ENCODE measurements around the gene CFAP57. TPM values are rescaled to one million over a fixed set of nuclear protein-coding genes. Genes with fewer than 3 reads are reported as not detected.

CFAP57 gene
- total RNA-seq, 1 donor from 2014 or later = not detected

GRCh38 chr1:43294761-43295160, 122.6 kb downstream of the CFAP57 start:
- no peak for TF ChIP-seq CTCF (IDR thresholded peaks at IDR 0.05; ENCODE audit: insufficient read depth, low read length, severe bottlenecking)
- no peak for FAIRE-seq
- Histone ChIP-seq H3K36me3 (ENCODE audit: control insufficient read depth, insufficient read depth, low read length) (no peaks in the 10 kb centered on the region), H3K4me3 (ENCODE audit: low read depth, low read length) (no peak overlapping the region), H3K27me3 (ENCODE audit: control insufficient read depth, insufficient read depth, low read length) (no peaks in the 10 kb centered on the region)
- no peak for DNase-seq (ENCODE audit: low read depth)

GRCh38 chr1:43296207-43296606, 124.1 kb downstream of the CFAP57 start:
- DNase-seq (ENCODE audit: low read depth) (no peak), FAIRE-seq (no peak)
- H3K4me3 ChIP-seq (ENCODE audit: low read depth, low read length) = no peak overlapping the region
- H3K36me3 ChIP-seq (ENCODE audit: control insufficient read depth, insufficient read depth, low read length) = no peaks in the 10 kb centered on the region
- no peak for TF ChIP-seq CTCF (IDR thresholded peaks at IDR 0.05; ENCODE audit: insufficient read depth, low read length, severe bottlenecking)
- H3K27me3 ChIP-seq (ENCODE audit: control insufficient read depth, insufficient read depth, low read length) = no peaks in the 10 kb centered on the region

GRCh38 chr1:43298055-43298454, 125.9 kb downstream of the CFAP57 start:
- DNase-seq (ENCODE audit: low read depth) (no peak), FAIRE-seq (no peak)
- H3K4me3 ChIP-seq (ENCODE audit: low read depth, low read length) = no peak overlapping the region
- no peaks in the 10 kb centered on the region for H3K27me3 ChIP-seq (ENCODE audit: control insufficient read depth, insufficient read depth, low read length)
- TF ChIP-seq CTCF (IDR thresholded peaks at IDR 0.05; ENCODE audit: insufficient read depth, low read length, severe bottlenecking) = no peak
- no peaks in the 10 kb centered on the region for H3K36me3 ChIP-seq (ENCODE audit: control insufficient read depth, insufficient read depth, low read length)

- no peaks in the 10 kb centered on the region for H3K27me3 ChIP-seq (ENCODE audit: control insufficient read depth, insufficient read depth, low read length)
- DNase-seq (ENCODE audit: low read depth) (no peak), FAIRE-seq (no peak)
- H3K4me3 ChIP-seq (ENCODE audit: low read depth, low read length) = no peak overlapping the region
- no peaks in the 10 kb centered on the region for H3K36me3 ChIP-seq (ENCODE audit: control insufficient read depth, insufficient read depth, low read length)
- TF ChIP-seq CTCF (IDR thresholded peaks at IDR 0.05; ENCODE audit: insufficient read depth, low read length, severe bottlenecking) = no peak
These were observed 127.0 kb downstream of the CFAP57 start for GRCh38 chr1:43299101-43299500.

GRCh38 chr1:43300378-43301094, 128.4 kb downstream of the CFAP57 start, which contains the start of gene TIE1:
TSS of gene TIE1 (plus strand) at chr1:43300982. CDS start at chr1:43301072, 90 bp downstream.
- no peak for DNase-seq (ENCODE audit: low read depth)
- H3K4me3 ChIP-seq (ENCODE audit: low read depth, low read length) = no peak within 1 kb of the TSS
- H3K36me3 ChIP-seq (ENCODE audit: control insufficient read depth, insufficient read depth, low read length) = no peaks in the 10 kb centered on the region
- FAIRE-seq = no peak
- TF ChIP-seq CTCF (IDR thresholded peaks at IDR 0.05; ENCODE audit: insufficient read depth, low read length, severe bottlenecking) = no peak
- H3K27me3 ChIP-seq (ENCODE audit: control insufficient read depth, insufficient read depth, low read length) = no peaks in the 10 kb centered on the region

GRCh38 chr1:43302201-43302600, 130.1 kb downstream of the CFAP57 start:
- Histone ChIP-seq H3K4me3 (ENCODE audit: low read depth, low read length) (no peak overlapping the region), H3K27me3 (ENCODE audit: control insufficient read depth, insufficient read depth, low read length) (no peaks in the 10 kb centered on the region), H3K36me3 (ENCODE audit: control insufficient read depth, insufficient read depth, low read length) (no peaks in the 10 kb centered on the region)
- DNase-seq (ENCODE audit: low read depth) (no peak), FAIRE-seq (no peak)
- no peak for TF ChIP-seq CTCF (IDR thresholded peaks at IDR 0.05; ENCODE audit: insufficient read depth, low read length, severe bottlenecking)

Data from bronchial epithelial cell (primary cell).